GM18909 (cell line): ENCODE results near the gene HCN3.
"Not testable (repeated sequence)": the region's sequence is repeated elsewhere in the genome, so short reads cannot be mapped to it uniquely, and the experiment has no call there.

ENCODE experiments used
- ATAC-seq: cut with Tn5 transposase; IDR thresholded peaks from one replicate; pipeline ENCODE4 v1.9.1; 2021; ENCODE audit warnings: mild to moderate bottlenecking; ENCODE audit not compliant: unreplicated experiment, poor library complexity

The HCN3 gene

DNA sequence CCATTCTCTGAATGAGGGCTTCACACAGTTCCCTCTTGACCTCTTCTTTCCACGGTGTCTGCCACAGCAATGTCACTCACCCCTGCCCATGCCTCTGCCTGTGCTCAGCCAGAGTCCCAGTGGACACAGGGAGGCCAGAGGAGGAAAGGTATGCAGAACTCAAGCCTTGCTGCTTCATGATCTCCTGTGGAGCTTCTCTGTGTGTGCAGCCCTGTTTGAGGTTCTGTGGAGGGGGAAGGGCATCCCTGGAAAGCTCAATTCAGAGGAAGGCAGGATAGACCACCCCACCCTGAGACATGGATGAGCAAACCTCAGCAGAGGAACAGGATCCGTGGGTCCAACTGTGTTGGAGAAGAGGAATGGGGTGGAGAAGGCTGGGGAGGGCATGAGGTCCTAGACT, 2.0 kb downstream of the HCN3 start:
- no peak for ATAC-seq

- ATAC-seq, result no peak
These were observed 5.3 kb downstream of the HCN3 start for GRCh38 chr1:155282488-155283091.

- ATAC-seq, result no peak
These were observed 7.2 kb downstream of the HCN3 start for GRCh38 chr1:155284476-155284875.

GRCh38 chr1:155285063-155285462, 7.8 kb downstream of the HCN3 start:
- ATAC-seq, result no peak

- ATAC-seq, result no peak
These were observed 8.4 kb downstream of the HCN3 start for GRCh38 chr1:155285631-155286044.

- ATAC-seq, result no peak
These were observed 9.3 kb downstream of the HCN3 start for GRCh38 chr1:155286544-155286943.

GRCh38 chr1:155287987-155288543, 10.8 kb downstream of the HCN3 start:
- no peak for ATAC-seq

DNA sequence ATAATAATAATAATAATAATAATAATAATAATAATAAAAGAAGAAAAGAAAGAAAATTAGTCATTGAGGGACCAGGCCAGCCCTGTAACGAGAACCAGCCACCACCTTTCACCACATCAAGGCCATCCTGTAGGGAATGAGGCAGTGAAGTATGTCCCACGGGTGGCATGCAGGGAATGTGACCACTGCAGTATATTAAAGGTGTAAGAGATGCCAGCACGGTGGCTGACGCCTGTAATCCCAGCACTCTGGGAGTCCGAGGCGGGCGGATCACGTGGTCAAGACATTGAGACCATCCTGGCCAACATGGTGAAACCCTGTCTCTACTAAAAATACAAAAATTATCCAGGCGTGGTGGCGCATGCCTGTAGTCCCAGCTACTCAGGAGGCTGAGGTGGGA, 13.7 kb downstream of the HCN3 start:
- ATAC-seq, result not testable (repeated sequence)

DNA sequence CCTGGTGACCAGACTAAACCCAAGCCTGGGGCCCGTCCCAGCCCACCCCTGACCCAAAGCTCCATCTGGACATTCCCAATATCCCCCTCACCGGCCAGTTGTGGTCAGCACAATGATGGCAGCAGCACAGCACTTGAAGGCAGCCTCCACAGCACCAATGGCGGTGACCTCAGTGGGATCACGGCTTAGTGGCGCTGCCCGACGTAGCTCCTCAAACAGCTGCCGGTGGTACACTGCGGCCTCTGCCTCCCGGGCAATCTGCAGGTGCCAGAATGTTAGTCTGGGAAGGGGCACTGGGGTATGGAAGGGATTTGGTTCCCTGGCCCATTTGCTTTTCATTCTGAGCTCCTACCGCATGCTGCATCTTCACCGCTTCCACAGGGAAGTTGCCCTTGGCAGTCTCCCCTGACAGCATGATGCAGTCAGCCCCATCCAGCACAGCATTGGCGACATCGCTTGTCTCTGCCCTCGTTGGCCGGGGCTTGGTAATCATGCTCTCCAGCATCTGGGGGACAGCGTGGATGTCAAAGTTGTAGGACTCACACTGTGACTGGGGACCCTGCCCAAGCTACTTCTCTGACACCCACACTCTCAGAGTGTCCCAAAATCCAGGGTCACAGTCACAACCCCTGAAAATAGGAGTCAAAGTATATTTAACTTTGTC, 16.0 kb downstream of the HCN3 start:
- ATAC-seq, result no peak

- no peak for ATAC-seq
These were observed 17.4 kb downstream of the HCN3 start for GRCh38 chr1:155294520-155295182.

- no peak for ATAC-seq
These were observed 18.1 kb downstream of the HCN3 start for GRCh38 chr1:155295183-155295941.

DNA sequence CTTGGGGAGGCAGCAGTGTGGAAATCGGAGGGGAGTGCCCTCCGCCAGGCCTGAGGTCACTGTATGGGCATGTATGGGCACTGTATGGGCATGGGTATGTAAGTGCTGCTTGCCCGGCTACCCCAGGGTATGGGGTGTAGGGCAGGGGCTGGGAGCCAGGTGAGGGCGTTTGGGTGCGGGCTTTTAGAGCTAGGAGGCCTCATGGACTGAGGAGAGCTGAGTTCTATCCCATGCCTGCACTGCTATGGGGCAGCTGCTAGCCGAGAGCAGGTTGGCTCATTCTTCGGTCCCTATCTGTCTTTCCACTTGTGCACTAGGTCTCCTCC, 18.6 kb downstream of the HCN3 start:
- no peak for ATAC-seq

DNA sequence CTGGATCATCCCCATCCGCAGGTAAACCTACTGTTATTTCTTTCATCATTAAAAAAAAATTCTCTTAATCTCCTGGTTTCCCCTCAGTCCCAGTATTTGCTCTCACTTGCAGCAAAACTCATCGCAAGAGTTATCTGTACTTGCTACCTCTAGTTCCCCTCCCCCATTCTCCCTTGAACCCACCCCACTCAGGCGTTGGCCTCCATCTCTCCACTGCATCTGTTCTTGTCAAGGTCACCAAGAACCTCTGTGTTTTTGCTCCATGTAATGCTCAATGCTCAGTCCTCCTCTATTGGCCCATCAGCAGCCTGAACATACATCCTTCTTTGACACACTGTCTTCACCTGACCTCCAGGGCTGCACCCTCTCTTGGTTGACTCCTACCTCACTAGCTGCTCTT, 19.4 kb downstream of the HCN3 start:
- no peak for ATAC-seq

- ATAC-seq, result no peak
These were observed 20.1 kb downstream of the HCN3 start for GRCh38 chr1:155297384-155297783.

- ATAC-seq, result no peak
These were observed 22.8 kb downstream of the HCN3 start for GRCh38 chr1:155300024-155300423.

- no peak for ATAC-seq
These were observed 23.5 kb downstream of the HCN3 start for GRCh38 chr1:155300553-155301329.

GRCh38 chr1:155301342-155301841, 24.1 kb downstream of the HCN3 start, which contains the start of gene PKLR:
Gene PKLR, minus strand, starts transcription at chr1:155301438. Its CDS starts 43 bp downstream, at chr1:155301395.
- ATAC-seq, result no peak

DNA sequence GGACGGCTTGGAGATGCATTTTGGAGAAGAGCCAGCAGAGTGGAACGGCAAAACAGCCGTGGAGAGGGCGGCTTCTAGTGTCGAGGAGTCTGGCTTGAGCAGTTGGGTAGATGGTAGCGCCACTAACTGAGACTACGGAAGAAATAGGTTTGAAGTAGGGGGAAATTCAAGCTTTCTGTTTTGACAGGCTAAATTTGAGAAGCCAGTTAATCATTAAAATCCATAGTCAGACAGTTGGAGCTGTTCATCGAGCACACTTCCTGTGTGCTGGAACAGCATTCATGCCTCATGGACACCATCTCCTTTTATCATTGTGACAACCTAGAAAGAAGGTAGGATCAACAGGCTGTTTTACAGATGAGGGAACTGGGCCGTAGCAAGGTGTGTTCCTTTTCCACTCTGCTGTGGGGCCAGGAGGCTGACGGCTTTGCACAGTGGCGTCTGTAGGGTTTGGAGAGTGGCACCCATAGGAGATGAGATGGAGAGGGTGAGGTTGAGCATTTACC, 27.3 kb downstream of the HCN3 start:
- ATAC-seq, result no peak

GRCh38 chr1:155305881-155306391, 28.7 kb downstream of the HCN3 start:
- ATAC-seq, result no peak
